Gastroesophageal sphincter (tissue), 3 donors: ENCODE data around the gene HECW1.

Source experiments
- CTCF ChIP-seq, 4 experiments: fragments of 200-600 bp in 2 of 4; fragments of 450-650 bp in 2 of 4; sonication (generic) in 1 of 4; IDR thresholded peaks; one replicate each; pipeline ENCODE4 v1.5.1; 2017 to 2019; ENCODE audit warnings: antibody characterized with exemption in 4 of 4, mild to moderate bottlenecking in 2 of 4, moderate library complexity in 2 of 4
- POLR2AphosphoS5 ChIP-seq: sonication (generic); formaldehyde crosslinking; IDR thresholded peaks from one replicate; pipeline ENCODE4 v1.6.1; 2017; ENCODE audit warnings: antibody characterized with exemption

- no peak for TF ChIP-seq CTCF (IDR thresholded peaks at IDR 0.05)
- no peak for TF ChIP-seq POLR2AphosphoS5
Measured at GRCh38 chr7:43495572-43495971, 383.1 kb downstream of the HECW1 start.
